HepG2 (cell line): ENCODE data around the gene SEC61G. TPM values are rescaled to one million over a fixed set of nuclear protein-coding genes. Genes with fewer than 3 reads are reported as not detected.
A peak's percentile ranks its signal among the peaks of the same experiment; 100 is the strongest.

Source experiments
- FOXP1 ChIP-seq, 2 experiments: fragments of 450-650 bp in 1 of 2; IDR thresholded peaks; 2 replicates each; pipeline ENCODE4 v1.6.1; 2017 to 2018; ENCODE audit warnings: antibody characterized with exemption in 1 of 2
- HOXA5 ChIP-seq: sonication (generic); formaldehyde crosslinking; IDR thresholded peaks from 2 replicates; pipeline ENCODE4 v1.4.0; 2020; ENCODE audit warnings: missing genetic modification reagents
- MBNL3 ChIP-seq: fragments of 250-450 bp; sonication (Bioruptor Pico); conservative IDR thresholded peaks from 2 replicates; pipeline ENCODE4 v1.8.0; 2022; ENCODE audit warnings: mild to moderate bottlenecking, inconsistent platforms
- RAD21 ChIP-seq: fragments of 450-650 bp; formaldehyde crosslinking; IDR thresholded peaks from 2 replicates; pipeline ENCODE4 v1.5.0; 2020; ENCODE audit warnings: mild to moderate bottlenecking
- REXO4 ChIP-seq: sonication (generic); formaldehyde crosslinking; IDR thresholded peaks from 2 replicates; pipeline ENCODE4 v1.8.0; 2022; ENCODE audit warnings: missing genetic modification reagents, mild to moderate bottlenecking, borderline replicate concordance
- SIN3A ChIP-seq: IDR thresholded peaks from 2 replicates; pipeline ENCODE4 v1.6.1; 2011; ENCODE audit warnings: low read depth, mild to moderate bottlenecking, control low read depth, low read length, borderline replicate concordance
- SMAD3 ChIP-seq: sonication (generic); formaldehyde crosslinking; IDR thresholded peaks from 2 replicates; pipeline ENCODE4 v1.4.0; 2020; ENCODE audit warnings: missing genetic modification reagents
- WIZ ChIP-seq: sonication (generic); formaldehyde crosslinking; IDR thresholded peaks from 2 replicates; pipeline ENCODE4 v1.5.1; 2020; ENCODE audit warnings: mild to moderate bottlenecking, missing genetic modification reagents
- ZNF121 ChIP-seq: sonication (generic); formaldehyde crosslinking; IDR thresholded peaks from 2 replicates; pipeline ENCODE4 v1.5.0; 2020; ENCODE audit warnings: mild to moderate bottlenecking, missing genetic modification reagents
- ZNF781 ChIP-seq: sonication (generic); formaldehyde crosslinking; IDR thresholded peaks from 2 replicates; pipeline ENCODE4 v1.5.1; 2020; ENCODE audit warnings: borderline replicate concordance, mild to moderate bottlenecking, missing genetic modification reagents; ENCODE audit errors: not compliant biosample characterization
- ZNF839 ChIP-seq: sonication (generic); formaldehyde crosslinking; IDR thresholded peaks from 2 replicates; pipeline ENCODE4 v1.4.0; 2020; ENCODE audit warnings: missing genetic modification reagents, mild to moderate bottlenecking, borderline replicate concordance
- ZNF883 ChIP-seq: sonication (generic); formaldehyde crosslinking; IDR thresholded peaks from 2 replicates; pipeline ENCODE4 v1.5.1; 2020; ENCODE audit warnings: mild to moderate bottlenecking, missing genetic modification reagents; ENCODE audit errors: not compliant biosample characterization
- polyA plus RNA-seq, 8 experiments: library from polyadenylated mRNA; depleted of rRNA in 3 of 8; stranded (reverse) in 7 of 8; unstranded in 1 of 8; fragments of >200 nt; fragmentation: Illumina TruSeq in 4 of 8; extraction: Trizol in 4 of 8; gene quantifications; 2 replicates each; pipeline versions ENCODE4 v1.2.1 to v1.2.3, GENCODE V29; 2011 to 2016; ENCODE audit warnings: low read depth in 4 of 8, missing spikeins in 1 of 8, mixed read lengths in 1 of 8; ENCODE audit not compliant: insufficient read depth in 1 of 8
- total RNA-seq, 5 experiments: library from RNA; depleted of rRNA; stranded (reverse); fragments of >200 nt; fragmentation: Illumina TruSeq; extraction: Trizol; gene quantifications; 2 replicates each; pipeline ENCODE4 v1.2.3, GENCODE V29; 2016; ENCODE audit warnings: low read depth in 1 of 5
- TF ChIP-seq, protein P1 (sequence below): sonication (generic); formaldehyde crosslinking; IDR thresholded peaks from 2 replicates; pipeline ENCODE4 v1.4.0; 2020; ENCODE audit warnings: missing genetic modification reagents
- TF ChIP-seq, protein P2 (sequence below): sonication (generic); formaldehyde crosslinking; IDR thresholded peaks from 2 replicates; pipeline ENCODE4 v1.5.1; 2020; ENCODE audit warnings: missing genetic modification reagents, mild to moderate bottlenecking, borderline replicate concordance
- TF ChIP-seq, protein P3 (sequence below), 2 experiments: fragments of 450-650 bp in 1 of 2; sonication (generic) in 1 of 2; formaldehyde crosslinking in 1 of 2; IDR thresholded peaks; 2 replicates each; pipeline versions ENCODE4 v1.6.1 to v1.8.0; 2016 to 2022; ENCODE audit warnings: antibody characterized with exemption in 1 of 2, mild to moderate bottlenecking in 1 of 2, missing genetic modification reagents in 1 of 2

The SEC61G gene
- total and polyA plus RNA-seq, 2 of the 13 experiments (the other 11 are each of a cell fraction or from before 2014, with no cell fraction given): 126 to 328 TPM

DNA sequence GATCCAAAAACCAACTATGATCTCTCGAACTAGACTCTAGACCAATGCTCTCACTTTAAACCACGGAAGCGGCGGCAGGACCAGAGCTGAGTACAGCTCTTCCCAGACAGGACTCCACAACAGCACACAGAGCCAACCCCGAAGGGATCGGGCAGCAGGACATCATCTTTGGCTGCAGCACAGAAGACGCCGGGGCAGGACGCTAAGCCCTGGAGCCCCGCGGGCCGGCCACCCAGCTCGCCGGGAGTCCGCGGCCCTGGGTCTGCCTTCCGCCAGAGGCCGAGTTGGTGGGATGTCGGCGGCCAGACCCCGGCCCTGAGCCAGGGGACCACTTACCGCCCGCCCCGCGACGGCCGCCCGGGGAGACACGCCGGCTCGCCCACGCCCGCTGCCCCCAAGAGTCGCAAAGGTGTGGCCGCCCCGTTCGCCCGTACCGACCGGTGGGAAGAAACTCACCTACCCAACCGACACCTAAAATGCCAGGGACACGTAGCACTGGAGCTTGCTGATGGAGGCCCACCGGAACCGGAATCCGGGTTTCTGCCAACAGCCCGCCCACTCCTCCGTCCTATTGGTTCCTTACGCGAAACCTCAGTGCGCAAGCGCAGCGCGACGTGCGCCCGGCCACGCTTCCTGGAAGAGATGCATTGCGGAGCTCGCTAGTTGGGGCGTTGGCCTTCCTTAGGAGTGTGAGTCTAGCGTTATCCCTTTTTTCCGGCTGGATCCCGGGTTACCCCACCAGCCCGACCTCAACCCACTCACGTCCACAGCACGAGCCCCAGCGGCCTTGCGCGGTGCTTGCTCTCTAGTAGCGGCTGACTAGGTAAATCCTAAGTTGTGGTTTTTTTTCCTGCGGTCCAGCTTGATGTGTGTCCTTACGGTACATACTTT, at the start of gene SEC61G (continued):
- TF ChIP-seq FOXP1 (IDR thresholded peaks at IDR 0.05) (no peak), FOXP1 (CRISPR knock-in tag; IDR thresholded peaks at IDR 0.05) (no peak), SIN3A (peak; percentile 63; the same call in 1 of the 2 replicates), WIZ (CRISPR knock-in tag) (peak; percentile 70; the same call in 1 of the 2 replicates), ZNF121 (CRISPR knock-in tag) (no peak), ZNF839 (CRISPR knock-in tag) (0 out of 2 replicates have a peak, but pooled peaks have one; percentile 46), MBNL3 (CRISPR knock-in tag) (no peak), RAD21 (CRISPR knock-in tag) (peak; percentile 11; the same call in 1 of the 2 replicates), ZNF781 (CRISPR knock-in tag) (no peak), SMAD3 (CRISPR knock-in tag) (peak; percentile 50; the same call in 1 of the 2 replicates), REXO4 (CRISPR knock-in tag) (no peak), ZNF883 (CRISPR knock-in tag) (peak; percentile 80), HOXA5 (CRISPR knock-in tag) (peak; percentile 55; the same call in 1 of the 2 replicates)
- TF ChIP-seq, protein P1, sequence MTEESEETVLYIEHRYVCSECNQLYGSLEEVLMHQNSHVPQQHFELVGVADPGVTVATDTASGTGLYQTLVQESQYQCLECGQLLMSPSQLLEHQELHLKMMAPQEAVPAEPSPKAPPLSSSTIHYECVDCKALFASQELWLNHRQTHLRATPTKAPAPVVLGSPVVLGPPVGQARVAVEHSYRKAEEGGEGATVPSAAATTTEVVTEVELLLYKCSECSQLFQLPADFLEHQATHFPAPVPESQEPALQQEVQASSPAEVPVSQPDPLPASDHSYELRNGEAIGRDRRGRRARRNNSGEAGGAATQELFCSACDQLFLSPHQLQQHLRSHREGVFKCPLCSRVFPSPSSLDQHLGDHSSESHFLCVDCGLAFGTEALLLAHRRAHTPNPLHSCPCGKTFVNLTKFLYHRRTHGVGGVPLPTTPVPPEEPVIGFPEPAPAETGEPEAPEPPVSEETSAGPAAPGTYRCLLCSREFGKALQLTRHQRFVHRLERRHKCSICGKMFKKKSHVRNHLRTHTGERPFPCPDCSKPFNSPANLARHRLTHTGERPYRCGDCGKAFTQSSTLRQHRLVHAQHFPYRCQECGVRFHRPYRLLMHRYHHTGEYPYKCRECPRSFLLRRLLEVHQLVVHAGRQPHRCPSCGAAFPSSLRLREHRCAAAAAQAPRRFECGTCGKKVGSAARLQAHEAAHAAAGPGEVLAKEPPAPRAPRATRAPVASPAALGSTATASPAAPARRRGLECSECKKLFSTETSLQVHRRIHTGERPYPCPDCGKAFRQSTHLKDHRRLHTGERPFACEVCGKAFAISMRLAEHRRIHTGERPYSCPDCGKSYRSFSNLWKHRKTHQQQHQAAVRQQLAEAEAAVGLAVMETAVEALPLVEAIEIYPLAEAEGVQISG: peak; percentile 81
- TF ChIP-seq, protein P2, sequence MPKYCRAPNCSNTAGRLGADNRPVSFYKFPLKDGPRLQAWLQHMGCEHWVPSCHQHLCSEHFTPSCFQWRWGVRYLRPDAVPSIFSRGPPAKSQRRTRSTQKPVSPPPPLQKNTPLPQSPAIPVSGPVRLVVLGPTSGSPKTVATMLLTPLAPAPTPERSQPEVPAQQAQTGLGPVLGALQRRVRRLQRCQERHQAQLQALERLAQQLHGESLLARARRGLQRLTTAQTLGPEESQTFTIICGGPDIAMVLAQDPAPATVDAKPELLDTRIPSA (CRISPR knock-in tag): peak; percentile 72; the same call in 1 of the 2 replicates
- TF ChIP-seq, protein P3, sequence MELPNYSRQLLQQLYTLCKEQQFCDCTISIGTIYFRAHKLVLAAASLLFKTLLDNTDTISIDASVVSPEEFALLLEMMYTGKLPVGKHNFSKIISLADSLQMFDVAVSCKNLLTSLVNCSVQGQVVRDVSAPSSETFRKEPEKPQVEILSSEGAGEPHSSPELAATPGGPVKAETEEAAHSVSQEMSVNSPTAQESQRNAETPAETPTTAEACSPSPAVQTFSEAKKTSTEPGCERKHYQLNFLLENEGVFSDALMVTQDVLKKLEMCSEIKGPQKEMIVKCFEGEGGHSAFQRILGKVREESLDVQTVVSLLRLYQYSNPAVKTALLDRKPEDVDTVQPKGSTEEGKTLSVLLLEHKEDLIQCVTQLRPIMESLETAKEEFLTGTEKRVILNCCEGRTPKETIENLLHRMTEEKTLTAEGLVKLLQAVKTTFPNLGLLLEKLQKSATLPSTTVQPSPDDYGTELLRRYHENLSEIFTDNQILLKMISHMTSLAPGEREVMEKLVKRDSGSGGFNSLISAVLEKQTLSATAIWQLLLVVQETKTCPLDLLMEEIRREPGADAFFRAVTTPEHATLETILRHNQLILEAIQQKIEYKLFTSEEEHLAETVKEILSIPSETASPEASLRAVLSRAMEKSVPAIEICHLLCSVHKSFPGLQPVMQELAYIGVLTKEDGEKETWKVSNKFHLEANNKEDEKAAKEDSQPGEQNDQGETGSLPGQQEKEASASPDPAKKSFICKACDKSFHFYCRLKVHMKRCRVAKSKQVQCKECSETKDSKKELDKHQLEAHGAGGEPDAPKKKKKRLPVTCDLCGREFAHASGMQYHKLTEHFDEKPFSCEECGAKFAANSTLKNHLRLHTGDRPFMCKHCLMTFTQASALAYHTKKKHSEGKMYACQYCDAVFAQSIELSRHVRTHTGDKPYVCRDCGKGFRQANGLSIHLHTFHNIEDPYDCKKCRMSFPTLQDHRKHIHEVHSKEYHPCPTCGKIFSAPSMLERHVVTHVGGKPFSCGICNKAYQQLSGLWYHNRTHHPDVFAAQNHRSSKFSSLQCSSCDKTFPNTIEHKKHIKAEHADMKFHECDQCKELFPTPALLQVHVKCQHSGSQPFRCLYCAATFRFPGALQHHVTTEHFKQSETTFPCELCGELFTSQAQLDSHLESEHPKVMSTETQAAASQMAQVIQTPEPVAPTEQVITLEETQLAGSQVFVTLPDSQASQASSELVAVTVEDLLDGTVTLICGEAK (IDR thresholded peaks at IDR 0.05): peak; percentile 77
- TF ChIP-seq, protein P3 (CRISPR knock-in tag; IDR thresholded peaks at IDR 0.05): peak; percentile 69; the same call in 1 of the 2 replicates
